A549 (cell line): ENCODE measurements around the gene WSCD1. TPM values are rescaled to one million over a fixed set of nuclear protein-coding genes. Genes with fewer than 3 reads are reported as not detected.

Experiments
- ATAC-seq, 2 experiments: fragments of 200-7000 bp in 1 of 2; fragments of >200 bp in 1 of 2; cut with Nextera tagmentation in 1 of 2; cut with Tn5 transposase in 1 of 2; 3 replicates each; pipeline versions ENCODE4 v1.8.0 to v1.9.1; 2018 to 2020; ENCODE audit warnings: mild to moderate bottlenecking in 1 of 2, moderate library complexity in 1 of 2
- CTCF ChIA-PET: fragments of 300-600 bp; sonication (Branson Sonifier 250); formaldehyde crosslinking; extraction: SDS; loops from one replicate; lab custom pipeline; 2021; ENCODE audit warnings: antibody characterized with exemption, inconsistent platforms; lab: Yijun Ruan, JAX
- POLR2A ChIA-PET: fragments of 350-600 bp; formaldehyde crosslinking; extraction: SDS; loops from one replicate; lab custom pipeline; 2021; ENCODE audit warnings: antibody characterized with exemption, inconsistent platforms; lab: Yijun Ruan, JAX
- DNase-seq, 2 experiments: peaks; one replicate each; pipeline versions ENCODE4 v3.0.0 to v3.0.0-alpha.2; 2011 to 2016; ENCODE audit warnings: low read depth in 1 of 2, low spot score in 1 of 2
- FAIRE-seq: peaks from 2 replicates; lab custom pipeline; 2011; peaks lifted over from hg19 to GRCh38; lab: Jason Lieb, UNC
- H3K27ac ChIP-seq, 2 experiments: fragments of >200 bp; sonication (Bioruptor Twin); formaldehyde crosslinking; 3 replicates each; pipeline ENCODE4 v1.5.1; 2016 to 2017
- H3K4me1 ChIP-seq: fragments of >200 bp; sonication (Bioruptor Twin); formaldehyde crosslinking; 3 replicates; pipeline ENCODE4 v1.6.1; 2016
- H3K4me2 ChIP-seq: fragments of >200 bp; sonication (Bioruptor Twin); formaldehyde crosslinking; 3 replicates; pipeline ENCODE4 v1.6.1; 2016
- H3K4me3 ChIP-seq: fragments of >200 bp; sonication (Bioruptor Twin); formaldehyde crosslinking; 3 replicates; pipeline ENCODE4 v1.5.1; 2016
- H3K9me3 ChIP-seq: fragments of >200 bp; sonication (Bioruptor Twin); formaldehyde crosslinking; 3 replicates; pipeline ENCODE4 v1.6.1; 2016
- CBX8 ChIP-seq: fragments of 200-600 bp; sonication (generic); IDR thresholded peaks from 2 replicates; pipeline ENCODE4 v1.6.1; 2016
- CEBPB ChIP-seq, 2 experiments: fragments of >200 bp in 1 of 2; sonication (Bioruptor Twin) in 1 of 2; formaldehyde crosslinking in 1 of 2; IDR thresholded peaks; 2 replicates each; pipeline ENCODE4 v1.6.1; 2012 to 2016
- CHD2 ChIP-seq: fragments of 150-350 bp; IDR thresholded peaks from 2 replicates; pipeline ENCODE4 v1.6.1; 2014; ENCODE audit warnings: low read length; ENCODE audit not compliant: partially characterized antibody
- CTCF ChIP-seq: fragments of >200 bp; sonication (Bioruptor Twin); formaldehyde crosslinking; IDR thresholded peaks from 3 replicates; pipeline ENCODE4 v1.5.1; 2016
- ELK1 ChIP-seq: fragments of 150-350 bp; IDR thresholded peaks from 2 replicates; pipeline ENCODE4 v1.6.1; 2014; ENCODE audit warnings: low read depth, mild to moderate bottlenecking, low read length
- EP300 ChIP-seq, 2 experiments: fragments of >200 bp; sonication (Bioruptor Twin); formaldehyde crosslinking; IDR thresholded peaks; 2 replicates in 1 of 2; 3 replicates in 1 of 2; pipeline ENCODE4 v1.6.1; 2016 to 2017
- ESRRA ChIP-seq: fragments of 150-350 bp; IDR thresholded peaks from 2 replicates; pipeline ENCODE4 v1.6.1; 2014; ENCODE audit warnings: mild to moderate bottlenecking, low read length, borderline replicate concordance
- FOSB ChIP-seq: fragments of 250-450 bp; sonication (Bioruptor Pico); IDR thresholded peaks from 2 replicates; pipeline ENCODE4 v1.5.0; 2020; ENCODE audit warnings: mild to moderate bottlenecking, moderate library complexity
- FOSL2 ChIP-seq, 2 experiments: fragments of 450-650 bp in 1 of 2; fragments of >200 bp in 1 of 2; sonication (Bioruptor Twin) in 1 of 2; formaldehyde crosslinking; IDR thresholded peaks; 2 replicates each; pipeline versions ENCODE4 v1.5.0 to v1.6.1; 2016 to 2020; ENCODE audit warnings: mild to moderate bottlenecking in 1 of 2, moderate library complexity in 1 of 2
- HES2 ChIP-seq: fragments of >200 bp; sonication (Bioruptor Twin); formaldehyde crosslinking; IDR thresholded peaks from 2 replicates; pipeline ENCODE4 v1.6.1; 2016
- HEYL ChIP-seq: fragments of 250-450 bp; sonication (Bioruptor Pico); IDR thresholded peaks from 2 replicates; pipeline ENCODE4 v1.8.0; 2021; ENCODE audit warnings: mild to moderate bottlenecking, moderate library complexity
- HOXA7 ChIP-seq: fragments of 250-450 bp; sonication (Bioruptor Pico); IDR thresholded peaks from 2 replicates; pipeline ENCODE4 v1.5.0; 2020; ENCODE audit warnings: mild to moderate bottlenecking, moderate library complexity
- HOXB5 ChIP-seq: fragments of 250-450 bp; sonication (Bioruptor Pico); IDR thresholded peaks from 2 replicates; pipeline ENCODE4 v1.5.0; 2020; ENCODE audit warnings: mild to moderate bottlenecking, moderate library complexity
- JUN ChIP-seq, 2 experiments: fragments of >200 bp; sonication (Bioruptor Twin); formaldehyde crosslinking; IDR thresholded peaks; 2 replicates in 1 of 2; 3 replicates in 1 of 2; pipeline ENCODE4 v1.6.1; 2016 to 2017
- KDM1A ChIP-seq: fragments of 200-600 bp; sonication (generic); IDR thresholded peaks from 2 replicates; pipeline ENCODE4 v1.6.1; 2016; ENCODE audit warnings: low read depth, mild to moderate bottlenecking
- KDM5A ChIP-seq: fragments of 200-600 bp; sonication (generic); IDR thresholded peaks from 2 replicates; pipeline ENCODE4 v1.6.1; 2016; ENCODE audit warnings: antibody characterized with exemption, mild to moderate bottlenecking
- MAFK ChIP-seq: fragments of 450-650 bp; IDR thresholded peaks from 2 replicates; pipeline ENCODE4 v1.6.1; 2014; ENCODE audit not compliant: partially characterized antibody
- MAX ChIP-seq: IDR thresholded peaks from 2 replicates; pipeline ENCODE4 v1.6.1; 2012
- POLR2A ChIP-seq: IDR thresholded peaks from 2 replicates; pipeline ENCODE4 v1.6.1; 2012; ENCODE audit warnings: mild to moderate bottlenecking, low read length
- RAD21 ChIP-seq, 2 experiments: fragments of >200 bp in 1 of 2; sonication (Bioruptor Twin) in 1 of 2; formaldehyde crosslinking in 1 of 2; IDR thresholded peaks in 1 of 2; conservative IDR thresholded peaks in 1 of 2; 2 replicates in 1 of 2; 3 replicates in 1 of 2; pipeline ENCODE4 v1.6.1; 2012 to 2018; ENCODE audit warnings: inconsistent platforms in 1 of 2
- RARB ChIP-seq: fragments of 250-450 bp; sonication (Bioruptor Pico); IDR thresholded peaks from 2 replicates; pipeline ENCODE4 v1.8.0; 2021; ENCODE audit warnings: mild to moderate bottlenecking, moderate library complexity
- RNF2 ChIP-seq: fragments of 200-600 bp; sonication (generic); IDR thresholded peaks from 2 replicates; pipeline ENCODE4 v1.6.1; 2016; ENCODE audit warnings: low read depth, mild to moderate bottlenecking, antibody characterized with exemption, moderate library complexity, borderline replicate concordance
- TFCP2L1 ChIP-seq: fragments of 250-450 bp; sonication (Bioruptor Pico); IDR thresholded peaks from 2 replicates; pipeline ENCODE4 v1.5.0; 2021; ENCODE audit warnings: mild to moderate bottlenecking
- ZC3H11A ChIP-seq: fragments of 450-650 bp; IDR thresholded peaks from 2 replicates; pipeline ENCODE4 v1.6.1; 2014; ENCODE audit warnings: antibody characterized with exemption, mild to moderate bottlenecking
- ZFP36 ChIP-seq: fragments of 450-650 bp; IDR thresholded peaks from 2 replicates; pipeline ENCODE4 v1.6.1; 2014; ENCODE audit warnings: borderline replicate concordance; ENCODE audit not compliant: partially characterized antibody
- ZNF302 ChIP-seq: fragments of 250-450 bp; sonication (Bioruptor Pico); IDR thresholded peaks from 2 replicates; pipeline ENCODE4 v1.9.0; 2021; ENCODE audit warnings: inconsistent platforms, mild to moderate bottlenecking, moderate library complexity
- ZSCAN20 ChIP-seq: fragments of 250-450 bp; sonication (Bioruptor Pico); IDR thresholded peaks from 2 replicates; pipeline ENCODE4 v1.8.0; 2022; ENCODE audit warnings: mild to moderate bottlenecking, moderate library complexity
- WGBS: methylation state at CpG from one replicate; pipeline ENCODE4 v1.1.6; 2017; ENCODE audit errors: missing lambda C conversion rate; 5-methylcytosine and 5-hydroxymethylcytosine counted together
- polyA plus RNA-seq, 4 experiments: library from polyadenylated mRNA; depleted of rRNA in 3 of 4; stranded (reverse); fragments of >200 nt; fragmentation: RNase III in 1 of 4; extraction: RNeasy Plus Mini Kit Qiagen cat#74134 plus additional on column Dnase treatment in 1 of 4; gene quantifications; 2 replicates in 3 of 4; 3 replicates in 1 of 4; pipeline ENCODE4 v1.2.3, GENCODE V29; 2011 to 2017

WSCD1 gene
- polyA plus RNA-seq, 2 of the 4 experiments (the other 2 are of a cell fraction), result 1.6 TPM

GRCh38 chr17:6164996-6165395 lies 94.8 kb downstream of the WSCD1 start:
- no peaks in the 10 kb centered on the region for H3K9me3 ChIP-seq
- 27% methylated on average over 5 of the region's 5 CpGs for WGBS
- no peak for ATAC-seq
- FAIRE-seq, result no peak
- ChIA-PET CTCF (interaction anchor here (1.1 kb wide), 1 partner anchor 11 kb away, joined by 4 read pairs; no protein-coding TSS in a partner anchor), POLR2A (no interaction called here)
- H3K4me1 ChIP-seq, result no peaks in the 10 kb centered on the region
- no peak overlapping the region for H3K4me2 ChIP-seq
- H3K27ac ChIP-seq, result no peak overlapping the region
- no peak overlapping the region for H3K4me3 ChIP-seq
- TF ChIP-seq MAX (no peak), HOXB5 (CRISPR knock-in tag) (no peak), ELK1 (no peak), HEYL (CRISPR knock-in tag) (no peak), MAFK (no peak), POLR2A (no peak), ZNF302 (CRISPR knock-in tag) (no peak), CTCF (no peak), CEBPB (IDR thresholded peaks at IDR 0.05) (no peak), HOXA7 (CRISPR knock-in tag) (no peak), CBX8 (no peak), KDM1A (no peak), ESRRA (no peak), FOSL2 (IDR thresholded peaks at IDR 0.05) (no peak), FOSL2 (CRISPR knock-in tag; IDR thresholded peaks at IDR 0.05) (no peak), TFCP2L1 (CRISPR knock-in tag) (no peak), FOSB (CRISPR knock-in tag) (no peak), JUN (IDR thresholded peaks at IDR 0.05) (no peak), RAD21 (conservative IDR thresholded peaks at IDR 0.05 in 1 of 2, IDR thresholded peaks at IDR 0.05 in 1 of 2) (no peak), ZC3H11A (no peak)
- no peak for DNase-seq

- Histone ChIP-seq H3K9me3 (no peaks in the 10 kb centered on the region), H3K4me2 (no peak overlapping the region), H3K4me1 (no peaks in the 10 kb centered on the region), H3K4me3 (no peak overlapping the region), H3K27ac (no peak overlapping the region)
- ChIA-PET CTCF (interaction anchor here (0.6 to 1.1 kb wide), 3 partner anchors 12 to 520 kb away, joined by 3 to 4 read pairs (median 3); no protein-coding TSS in a partner anchor), POLR2A (no interaction called here)
- ATAC-seq (no peak), FAIRE-seq (no peak), DNase-seq (no peak)
- WGBS, result 48% methylated on average over 6 of the region's 6 CpGs
- TF ChIP-seq KDM5A (no peak), CHD2 (no peak), HEYL (CRISPR knock-in tag) (no peak), ZSCAN20 (CRISPR knock-in tag) (no peak), MAX (no peak), HES2 (no peak), EP300 (IDR thresholded peaks at IDR 0.05) (no peak), ZFP36 (no peak), CBX8 (no peak), RARB (CRISPR knock-in tag) (no peak), RNF2 (no peak), ELK1 (no peak), FOSB (CRISPR knock-in tag) (no peak)
These were observed 95.6 kb downstream of the WSCD1 start for GRCh38 chr17:6165806-6166205.
